Naive thymus-derived CD4-positive, alpha-beta T cell (primary cell): Measurements from ENCODE around the gene OR1Q1. TPM values are rescaled to one million over a fixed set of nuclear protein-coding genes. Genes with fewer than 3 reads are reported as not detected.

Experiments
- ATAC-seq: fragments of 150-1000 bp; cut with Tn5 transposase; 2 replicates; pipeline ENCODE4 v1.10.0; 2021; ENCODE audit warnings: mild to moderate bottlenecking, moderate library complexity
- CTCF ChIA-PET: fragments of 350-600 bp; sonication (Branson Sonifier 250); formaldehyde crosslinking; loops from one replicate; lab custom pipeline; 2021; ENCODE audit warnings: antibody characterized with exemption; lab: Charles Lee
- POLR2A ChIA-PET: fragments of 350-600 bp; sonication (Branson Sonifier 250); formaldehyde crosslinking; loops from one replicate; lab custom pipeline; 2021; ENCODE audit warnings: antibody characterized with exemption, inconsistent platforms; lab: Charles Lee
- DNase-seq, 9 donors: peaks; one replicate each; pipeline versions ENCODE4 v3.0.0 to v3.0.0-alpha.2; 2020 to 2022; ENCODE audit warnings: mixed read lengths in 1 of 9
- H3K27ac ChIP-seq: one replicate; pipeline ENCODE4 v1.7.0; 2013; ENCODE audit warnings: mild to moderate bottlenecking, low read depth, low read length, moderate library complexity
- H3K27me3 ChIP-seq, 2 donors: one replicate each; pipeline ENCODE4 v1.7.0; 2013; ENCODE audit warnings: low read length in 2 of 2, mild to moderate bottlenecking in 2 of 2, moderate library complexity in 2 of 2; ENCODE audit not compliant: control insufficient read depth in 2 of 2, insufficient read depth in 2 of 2
- H3K36me3 ChIP-seq, 3 experiments: 1 replicate in 2 of 3; 2 replicates in 1 of 3; pipeline ENCODE4 v1.7.0; 2013; ENCODE audit warnings: low read length in 3 of 3, mild to moderate bottlenecking in 3 of 3, moderate library complexity in 1 of 3; ENCODE audit not compliant: insufficient read depth in 3 of 3, control insufficient read depth in 2 of 3
- H3K4me1 ChIP-seq, 2 donors: one replicate each; pipeline ENCODE4 v1.7.0; 2013; ENCODE audit warnings: low read length in 2 of 2, mild to moderate bottlenecking in 2 of 2, moderate library complexity in 1 of 2; ENCODE audit not compliant: control insufficient read depth in 2 of 2, insufficient read depth in 2 of 2
- H3K4me3 ChIP-seq: 2 replicates; pipeline ENCODE4 v1.7.0; 2013; ENCODE audit warnings: mild to moderate bottlenecking, low read length
- H3K9me3 ChIP-seq, 3 experiments: 1 replicate in 2 of 3; 2 replicates in 1 of 3; pipeline ENCODE4 v1.7.0; 2013; ENCODE audit warnings: low read length in 3 of 3; ENCODE audit not compliant: control insufficient read depth in 2 of 3
- H3K27ac Mint-ChIP-seq, 9 donors: one replicate each; pipeline ENCODE4 v1.8.0; 2020 to 2022; ENCODE audit warnings: mixed read lengths in 9 of 9, mild to moderate bottlenecking in 8 of 9, moderate library complexity in 5 of 9, inconsistent platforms in 2 of 9
- H3K27me3 Mint-ChIP-seq, 5 donors: one replicate each; pipeline ENCODE4 v1.8.0; 2021 to 2022; ENCODE audit warnings: mixed read lengths in 5 of 5, mild to moderate bottlenecking in 1 of 5
- H3K36me3 Mint-ChIP-seq, 5 donors: one replicate each; pipeline ENCODE4 v1.8.0; 2020 to 2022; ENCODE audit warnings: mixed read lengths in 5 of 5, mild to moderate bottlenecking in 3 of 5, inconsistent platforms in 1 of 5
- H3K4me1 Mint-ChIP-seq, 7 donors: one replicate each; pipeline ENCODE4 v1.8.0; 2020 to 2022; ENCODE audit warnings: mixed read lengths in 7 of 7, mild to moderate bottlenecking in 3 of 7, inconsistent platforms in 1 of 7
- H3K4me3 Mint-ChIP-seq, 10 donors: one replicate each; pipeline ENCODE4 v1.8.0; 2020 to 2022; ENCODE audit warnings: mild to moderate bottlenecking in 10 of 10, mixed read lengths in 10 of 10, moderate library complexity in 6 of 10, inconsistent platforms in 2 of 10
- H3K9me3 Mint-ChIP-seq, 11 donors: one replicate each; pipeline ENCODE4 v1.8.0; 2020 to 2022; ENCODE audit warnings: mixed read lengths in 11 of 11, mild to moderate bottlenecking in 4 of 11, inconsistent platforms in 1 of 11, moderate library complexity in 1 of 11
- intact Hi-C, 2 donors: fragments of 100-400 bp; cut with micrococcal nuclease; formaldehyde crosslinking; loops; one replicate each; pipeline ENCODE4 v1.15.1; 2023
- polyA plus RNA-seq, 2 donors: library from polyadenylated mRNA; unstranded; fragments of 300-500 nt; fragmentation: Illumina TruSeq; gene quantifications; one replicate each; pipeline ENCODE4 v1.2.3, GENCODE V29; 2021
- total RNA-seq, 6 experiments: library from RNA in 5 of 6; stranded (reverse) in 5 of 6; gene quantifications; 1 replicate in 5 of 6; 2 replicates in 1 of 6; pipeline ENCODE4 v1.2.3 and lab custom pipeline; 2021 to 2026

OR1Q1 gene
- total and polyA plus RNA-seq, 7 experiments from 2014 or later: 0.42 to 0.69 TPM; not detected in 5

DNA sequence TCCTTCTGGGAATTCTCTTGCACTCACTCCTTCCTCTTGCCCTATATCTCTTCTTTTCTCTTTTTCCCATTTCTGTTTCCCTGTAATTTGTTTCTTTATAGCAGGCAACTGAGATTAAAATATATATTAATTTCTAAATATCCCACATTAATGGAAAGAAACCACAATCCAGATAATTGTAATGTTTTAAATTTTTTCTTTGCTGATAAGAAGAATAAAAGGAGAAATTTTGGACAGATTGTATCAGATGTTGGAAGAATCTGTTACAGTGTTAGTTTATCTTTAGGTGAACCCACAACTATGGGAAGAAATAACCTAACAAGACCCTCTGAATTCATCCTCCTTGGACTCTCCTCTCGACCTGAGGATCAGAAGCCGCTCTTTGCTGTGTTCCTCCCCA, 46.9 kb downstream of the OR1Q1 start, which contains the start of gene OR1L1:
Gene OR1L1, plus strand, starts transcription at position 301 of the 400 bp plus-strand sequence. Its CDS starts 0 bp downstream, at position 301.
- Histone ChIP-seq H3K27ac (no peak within 1 kb of the TSS), H3K9me3 (peaks cover 0 to 9% (median 0%) of the 10 kb centered on the region in 3 experiments), H3K27me3 (no peaks in the 10 kb centered on the region), H3K4me1 (no peaks in the 10 kb centered on the region), H3K36me3 (no peaks in the 10 kb centered on the region), H3K4me3 (no peak within 1 kb of the TSS)
- ATAC-seq (no peak), DNase-seq (no peak)
- peaks cover 1 to 43% (median 23%) of the 10 kb centered on the region in 5 donors for H3K27me3 Mint-ChIP-seq
- CTCF ChIA-PET: no interaction called here
- POLR2A ChIA-PET: no interaction called here
- no peak within 1 kb of the TSS for H3K4me3 Mint-ChIP-seq
- H3K27ac Mint-ChIP-seq: no peak within 1 kb of the TSS
- peaks cover 0 to 7% (median 4%) of the 10 kb centered on the region in 5 donors for H3K36me3 Mint-ChIP-seq
- intact Hi-C loops: no loop called here
- peaks cover 0 to 19% (median 4%) of the 10 kb centered on the region in 11 donors for H3K9me3 Mint-ChIP-seq
- H3K4me1 Mint-ChIP-seq: no peaks in the 10 kb centered on the region

Other genes starting within 250 kb of the OR1Q1 start
- 1 to 10 TPM in 2 of 5 experiments, under 1 TPM in 3; 0.41 to 7.0 (median 0.67) TPM for gene PTGS1, start 243.7 kb upstream of the OR1Q1 start, total RNA-seq
- gene PTGS1, start 243.7 kb upstream of the OR1Q1 start, polyA plus RNA-seq: under 1 TPM in 1 of 2 donors, not detected in 1; 0.44 TPM
- gene OR1J1, start 136.8 kb upstream of the OR1Q1 start, total RNA-seq: not detected
- gene OR1J1, start 136.8 kb upstream of the OR1Q1 start, polyA plus RNA-seq: not detected
- gene OR1J2, start 103.9 kb upstream of the OR1Q1 start, total RNA-seq: under 1 TPM in 2 of 5 experiments, not detected in 3; 0.66 to 0.69 TPM
- gene OR1J2, start 103.9 kb upstream of the OR1Q1 start, polyA plus RNA-seq: not detected
- under 1 TPM in 1 of 5 experiments, not detected in 4; 0.42 TPM for gene OR1J4, start 95.6 kb upstream of the OR1Q1 start, total RNA-seq
- gene OR1J4, start 95.6 kb upstream of the OR1Q1 start, polyA plus RNA-seq: not detected
- not detected for gene OR1N1, start 87.4 kb upstream of the OR1Q1 start, total RNA-seq
- gene OR1N1, start 87.4 kb upstream of the OR1Q1 start, polyA plus RNA-seq: not detected
- gene OR1N2, start 61.6 kb upstream of the OR1Q1 start, total RNA-seq: under 1 TPM in 1 of 5 experiments, not detected in 4; 0.85 TPM
- not detected for gene OR1N2, start 61.6 kb upstream of the OR1Q1 start, polyA plus RNA-seq
- gene OR1L8, start 31.4 kb upstream of the OR1Q1 start, total RNA-seq: under 1 TPM in 1 of 5 experiments, not detected in 4; 0.19 TPM
- gene OR1L8, start 31.4 kb upstream of the OR1Q1 start, polyA plus RNA-seq: not detected
- gene OR1B1, start 42.9 kb downstream of the OR1Q1 start, total RNA-seq: under 1 TPM in 1 of 5 experiments, not detected in 4; 0.66 TPM
- gene OR1B1, start 42.9 kb downstream of the OR1Q1 start, polyA plus RNA-seq: not detected
- gene OR1L1, start 47.0 kb downstream of the OR1Q1 start, total RNA-seq: not detected
- not detected for gene OR1L1, start 47.0 kb downstream of the OR1Q1 start, polyA plus RNA-seq
- gene OR1L3, start 60.4 kb downstream of the OR1Q1 start, total RNA-seq: not detected
- not detected for gene OR1L3, start 60.4 kb downstream of the OR1Q1 start, polyA plus RNA-seq
- not detected for gene OR1L4, start 109.3 kb downstream of the OR1Q1 start, total RNA-seq
- not detected for gene OR1L4, start 109.3 kb downstream of the OR1Q1 start, polyA plus RNA-seq
- not detected for gene OR1L6, start 127.6 kb downstream of the OR1Q1 start, total RNA-seq
- not detected for gene OR1L6, start 127.6 kb downstream of the OR1Q1 start, polyA plus RNA-seq
- not detected for gene OR5C1, start 174.2 kb downstream of the OR1Q1 start, total RNA-seq
- not detected for gene OR5C1, start 174.2 kb downstream of the OR1Q1 start, polyA plus RNA-seq
- gene OR1K1, start 185.4 kb downstream of the OR1Q1 start, total RNA-seq: not detected
- not detected for gene OR1K1, start 185.4 kb downstream of the OR1Q1 start, polyA plus RNA-seq
- 10 to 100 TPM; 13.6 to 25.8 (median 18.1) TPM for gene PDCL, start 213.8 kb downstream of the OR1Q1 start, total RNA-seq
- 10 to 100 TPM in 1 of 2 donors, 1 to 10 TPM in 1; 8.8 to 10.5 TPM for gene PDCL, start 213.8 kb downstream of the OR1Q1 start, polyA plus RNA-seq